HG03575 (cell line): ENCODE measurements around the gene LHFPL6.

Experiments used
- ATAC-seq: cut with Tn5 transposase; IDR thresholded peaks from one replicate; pipeline ENCODE4 v1.9.1; 2021; ENCODE audit not compliant: unreplicated experiment, insufficient number of reproducible peaks, low FRiP score; ENCODE audit errors: extremely low read depth

LHFPL6 gene

DNA sequence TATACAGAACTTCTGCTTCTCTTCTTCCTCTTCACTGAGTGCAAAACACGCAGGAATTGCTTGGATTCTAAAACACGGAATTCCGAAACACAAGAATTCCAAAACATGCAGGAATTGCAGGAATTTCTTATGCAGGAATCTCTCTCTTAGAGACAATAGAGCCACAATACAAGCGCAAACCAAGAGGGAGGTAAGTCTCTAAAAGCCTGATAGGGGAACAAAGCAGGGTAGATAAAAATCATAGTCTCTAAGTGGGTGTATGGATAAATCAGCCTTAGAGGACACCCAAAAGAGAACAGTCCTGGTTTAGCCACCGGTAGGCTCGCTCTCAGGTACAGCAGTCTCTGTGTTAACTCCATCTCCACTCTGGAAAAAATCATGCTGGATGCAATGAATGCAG is 112.9 kb downstream of the LHFPL6 start:
- no peak for ATAC-seq

GRCh38 chr13:39486758-39487157 is 116.2 kb downstream of the LHFPL6 start:
- ATAC-seq, result no peak

DNA sequence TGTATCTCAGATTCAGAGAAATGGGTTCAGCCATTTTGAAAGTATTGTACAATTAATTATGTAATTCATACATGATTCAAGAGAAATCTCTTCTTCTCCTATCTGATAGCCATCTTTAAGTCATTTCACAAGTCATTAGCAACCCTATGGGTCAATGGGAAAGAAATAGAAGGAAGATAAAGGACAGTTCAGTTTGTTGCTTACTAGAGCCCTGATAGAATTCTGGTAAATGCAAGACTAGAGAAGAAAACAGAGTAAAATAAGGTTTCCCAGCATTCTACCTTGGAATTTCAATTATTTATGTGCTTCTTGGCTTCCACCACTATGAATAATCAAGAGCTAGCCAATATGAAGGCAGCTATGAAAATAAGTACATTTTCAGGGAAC is 117.7 kb downstream of the LHFPL6 start:
- ATAC-seq, result no peak

GRCh38 chr13:39484506-39485313 is 118.3 kb downstream of the LHFPL6 start:
- no peak for ATAC-seq

- no peak for ATAC-seq
Measured at GRCh38 chr13:39483326-39483725, 119.7 kb downstream of the LHFPL6 start.

GRCh38 chr13:39481491-39481890 is 121.5 kb downstream of the LHFPL6 start:
- no peak for ATAC-seq

DNA sequence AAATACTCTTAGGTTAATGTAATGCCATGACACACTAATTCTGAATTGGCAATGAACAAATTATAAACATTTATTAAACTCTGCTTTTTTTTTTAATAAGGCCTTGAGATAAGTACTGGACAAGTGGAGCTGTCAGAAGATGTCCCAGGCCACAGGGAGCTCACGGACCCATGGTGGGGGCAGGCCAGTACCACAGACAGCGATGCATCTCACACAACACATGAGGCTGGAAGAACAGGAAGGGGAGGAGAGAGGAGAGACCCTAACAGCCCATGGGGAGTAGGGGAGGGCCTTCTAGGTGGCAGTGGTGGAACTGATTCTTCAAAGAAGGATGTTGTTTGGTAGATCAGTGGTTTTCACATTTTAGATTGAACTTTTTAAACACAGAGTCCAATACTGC is 128.4 kb downstream of the LHFPL6 start:
- ATAC-seq, result no peak

DNA sequence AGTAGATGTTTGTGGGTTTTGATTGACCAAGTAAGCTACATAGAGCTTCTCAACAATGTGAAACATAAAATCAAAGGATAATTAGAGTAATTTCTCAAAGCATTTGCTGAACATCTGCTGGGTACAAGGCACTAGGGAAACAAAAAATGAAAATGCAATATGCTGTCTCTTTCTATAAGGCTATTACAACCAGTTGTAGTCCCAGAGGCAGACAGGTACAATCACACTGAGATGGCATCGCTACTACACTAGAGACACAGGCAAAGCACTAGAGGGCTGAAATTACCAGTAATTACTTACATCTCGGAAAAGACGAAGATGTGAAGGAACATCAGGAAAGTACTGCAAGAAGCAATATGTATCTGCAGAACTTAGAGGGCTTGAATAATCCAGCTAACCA is 133.3 kb downstream of the LHFPL6 start:
- ATAC-seq, result no peak

GRCh38 chr13:39468306-39468705 is 134.7 kb downstream of the LHFPL6 start:
- ATAC-seq, result no peak

- no peak for ATAC-seq
Measured at GRCh38 chr13:39463611-39464010, 139.4 kb downstream of the LHFPL6 start.

GRCh38 chr13:39462906-39463305 is 140.1 kb downstream of the LHFPL6 start:
- ATAC-seq, result no peak

DNA sequence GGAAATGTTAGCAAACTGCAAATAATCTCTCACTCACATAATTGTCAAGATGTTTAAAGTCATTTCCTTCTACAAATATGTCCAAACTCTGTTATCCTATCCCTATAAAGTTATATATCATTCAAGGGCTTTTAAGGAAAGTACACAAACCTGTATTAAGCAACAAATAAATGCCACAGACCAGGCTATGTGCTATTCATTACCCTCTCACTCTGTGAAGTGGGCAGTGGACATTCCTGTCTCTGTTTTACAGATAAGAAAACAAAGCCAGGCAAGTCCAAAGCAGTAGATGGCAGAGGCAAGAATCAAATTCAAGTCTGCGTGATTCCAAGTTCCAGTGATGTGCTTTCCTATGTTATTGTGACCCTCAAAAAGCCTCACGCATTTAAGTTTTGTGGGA is 140.6 kb downstream of the LHFPL6 start:
- ATAC-seq, result no peak

GRCh38 chr13:39461685-39462266 is 141.2 kb downstream of the LHFPL6 start:
- no peak for ATAC-seq

- ATAC-seq, result no peak
Measured at GRCh38 chr13:39457274-39457673, 145.7 kb downstream of the LHFPL6 start.

GRCh38 chr13:39455521-39456175 is 147.3 kb downstream of the LHFPL6 start:
- no peak for ATAC-seq

DNA sequence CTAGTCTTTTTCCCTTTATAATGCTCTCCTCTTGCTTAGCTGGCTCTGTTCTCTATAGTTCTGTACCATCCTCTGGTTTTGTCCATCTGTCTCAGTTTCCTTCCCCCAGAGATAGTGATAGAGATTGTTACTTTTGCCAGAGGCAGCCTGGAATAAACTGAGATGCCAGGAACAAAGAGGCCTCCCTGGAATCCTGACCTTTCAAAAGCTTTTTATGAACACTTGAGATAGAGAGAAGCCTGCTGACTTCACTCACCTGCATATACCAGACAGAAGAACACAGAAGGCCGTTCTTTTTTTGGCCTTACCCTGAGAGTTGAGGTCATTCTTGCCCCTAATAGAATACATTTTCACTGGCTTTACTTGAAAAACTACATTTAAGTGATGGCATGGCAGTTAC is 150.2 kb downstream of the LHFPL6 start:
- ATAC-seq, result no peak

DNA sequence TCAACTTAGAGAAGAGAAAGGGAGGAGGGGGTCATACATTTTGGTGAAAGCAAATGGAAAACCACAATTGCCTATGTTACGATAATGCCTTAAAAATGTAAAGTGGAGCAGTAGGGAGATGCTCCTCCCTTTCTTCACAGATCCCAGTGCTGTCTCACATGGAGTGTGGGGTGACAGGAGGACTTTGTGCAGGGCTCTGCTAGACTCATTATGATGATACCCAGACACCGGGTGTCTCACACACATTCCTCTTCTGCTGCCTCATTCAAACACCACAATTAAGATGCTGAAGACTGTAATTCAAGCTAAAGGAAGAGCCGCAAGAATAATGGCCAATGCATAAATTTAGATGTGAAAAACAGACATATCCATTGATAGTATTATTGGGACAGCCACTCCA is 150.6 kb downstream of the LHFPL6 start:
- no peak for ATAC-seq

DNA sequence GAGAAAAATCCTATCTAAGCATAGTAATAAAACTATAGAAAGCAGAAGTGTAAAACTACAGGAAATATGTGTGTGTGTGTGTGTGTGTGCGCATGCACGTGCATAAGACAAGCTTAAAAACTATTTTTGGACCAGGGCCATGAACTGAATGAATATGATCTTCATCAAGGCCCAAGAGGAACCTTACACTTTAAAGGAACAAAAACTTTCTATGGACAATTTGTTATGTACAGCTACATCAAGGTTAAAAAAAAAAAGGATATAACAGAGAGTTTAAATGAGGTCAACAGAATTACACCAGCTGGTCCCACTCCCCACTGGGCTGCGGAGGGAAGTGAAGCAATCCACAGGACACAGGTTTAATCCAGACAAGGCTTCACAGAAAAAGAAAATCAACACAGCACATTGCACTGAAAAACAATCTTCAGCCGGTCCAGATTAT is 151.1 kb downstream of the LHFPL6 start:
- no peak for ATAC-seq

DNA sequence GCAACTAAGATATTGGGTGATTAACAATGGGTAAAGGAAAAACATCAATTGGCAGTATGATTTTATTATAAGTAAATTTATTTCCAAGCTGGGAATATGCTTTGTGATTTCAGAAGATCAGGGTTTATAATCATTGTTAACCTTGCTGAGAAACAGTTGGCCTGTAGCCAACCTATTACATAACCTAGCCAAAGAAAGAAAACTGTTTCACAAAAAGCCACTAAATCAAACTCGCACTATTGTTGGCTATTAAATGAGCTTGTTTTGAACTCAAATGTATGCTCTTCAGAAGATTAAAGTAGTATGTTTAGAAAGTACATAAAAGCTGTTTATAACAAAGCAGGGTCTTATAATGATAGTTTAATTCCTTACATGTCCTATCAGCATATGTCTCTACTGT is 151.7 kb downstream of the LHFPL6 start:
- ATAC-seq, result no peak

- ATAC-seq, result no peak
Measured at GRCh38 chr13:39450176-39450575, 152.8 kb downstream of the LHFPL6 start.
